Posterior vena cava (tissue), 2 donors: ENCODE data around the gene CIBAR2. TPM values are rescaled to one million over a fixed set of nuclear protein-coding genes. Genes with fewer than 3 reads are reported as not detected.

ENCODE experiments used
- DNase-seq: peaks from one replicate; pipeline ENCODE4 v3.0.0-alpha.2; 2020; ENCODE audit warnings: low spot score
- intact Hi-C, 2 donors: fragments of 100-400 bp; cut with DNase I; formaldehyde crosslinking; loops; one replicate each; pipeline versions ENCODE4 v1.14.1 to v1.14.2; 2022 to 2023
- long read RNA-seq, 2 donors: library from polyadenylated mRNA; unstranded; transcript quantifications; one replicate each; pipeline ENCODE4 v2.0.0, GENCODE V29; 2020 to 2021
- total RNA-seq, 2 donors: library from RNA; stranded (reverse); fragmentation: NEBNext Ultra II Directional; extraction: Animal tissue kit (Norgen Biotek cat#: 25700); gene quantifications; one replicate each; pipeline ENCODE4 v1.2.1, GENCODE V29; 2021
- donor health status: DM: yes; HTN: yes; CAD: no.
- donor health status: DM: yes; HTN: yes; CAD: no.

CIBAR2 gene
- not detected for total RNA-seq
- long read RNA-seq, donor 1: 0 reads
- long read RNA-seq, donor 2: 0 reads

DNA sequence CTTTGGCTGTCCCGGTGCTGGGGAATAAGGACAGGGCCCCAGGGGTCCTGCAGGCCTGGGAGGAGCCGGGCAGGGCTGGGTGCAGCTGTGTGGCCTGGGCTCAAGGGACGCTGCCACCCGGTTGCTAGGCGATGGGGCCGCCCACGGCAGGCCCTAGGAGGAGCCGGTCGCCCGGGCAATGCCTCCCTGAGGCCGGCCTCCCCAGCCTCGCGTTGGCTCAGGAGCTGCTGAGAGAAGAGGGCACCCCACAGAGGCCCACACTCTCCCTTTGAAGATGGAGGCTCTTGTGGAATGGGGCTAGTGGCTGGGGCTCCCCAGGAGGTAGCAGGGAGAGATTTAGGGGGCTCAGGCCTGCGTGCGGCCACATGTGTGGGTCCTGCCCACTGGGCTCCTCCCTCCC lies at the start of gene CIBAR2:
Gene CIBAR2, minus strand, starts transcription at position 109 of the 400 bp plus-strand sequence. CDS start 120 bp downstream, outside the sequence.
- no peak for DNase-seq
- intact Hi-C loops: loop anchor here in 1 of 2 donors (5.0 to 10.0 kb wide), 2 partner anchors 140 to 502 kb away; partner anchors contain the start of gene GSE1

DNA sequence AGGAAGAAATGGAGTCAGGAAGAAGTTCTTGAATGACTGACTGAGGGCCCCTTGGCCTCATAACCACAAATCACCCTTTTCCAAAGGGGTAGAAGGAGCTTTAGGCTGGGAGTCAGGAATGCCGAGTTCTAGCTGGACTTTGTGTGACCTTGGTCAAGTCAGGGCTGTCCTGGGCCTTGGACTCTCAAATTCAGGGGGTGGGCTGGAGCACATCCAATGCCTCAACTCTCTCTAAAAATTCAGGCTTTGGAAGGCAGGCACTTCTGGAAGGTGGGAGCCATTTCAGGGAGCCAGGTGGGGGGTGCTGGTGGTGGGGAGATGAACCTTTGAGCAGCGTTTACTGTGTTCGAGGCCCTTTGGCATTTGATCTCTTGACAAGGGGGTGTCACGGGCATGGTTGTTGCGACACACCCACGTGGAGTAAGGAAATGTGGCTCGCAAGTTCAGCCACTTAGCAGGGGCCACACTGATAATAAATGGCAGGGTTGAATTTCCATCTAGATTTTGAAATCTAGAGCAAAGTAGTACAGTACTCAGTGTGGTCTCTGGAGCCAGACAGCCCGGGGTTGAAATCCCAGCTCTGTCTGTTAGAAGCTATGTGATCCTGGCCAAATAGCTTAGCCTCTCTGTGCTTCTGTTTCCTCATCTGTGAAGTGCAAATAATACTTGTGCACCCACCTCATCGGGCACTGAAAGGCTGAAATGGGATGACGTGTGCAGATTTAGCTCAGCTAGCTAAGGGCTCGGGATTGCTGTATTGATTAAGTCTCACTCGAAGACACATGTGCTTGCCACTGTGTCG lies 47.1 kb upstream of the CIBAR2 start:
- no peak for DNase-seq
- intact Hi-C loops: no loop called here

DNA sequence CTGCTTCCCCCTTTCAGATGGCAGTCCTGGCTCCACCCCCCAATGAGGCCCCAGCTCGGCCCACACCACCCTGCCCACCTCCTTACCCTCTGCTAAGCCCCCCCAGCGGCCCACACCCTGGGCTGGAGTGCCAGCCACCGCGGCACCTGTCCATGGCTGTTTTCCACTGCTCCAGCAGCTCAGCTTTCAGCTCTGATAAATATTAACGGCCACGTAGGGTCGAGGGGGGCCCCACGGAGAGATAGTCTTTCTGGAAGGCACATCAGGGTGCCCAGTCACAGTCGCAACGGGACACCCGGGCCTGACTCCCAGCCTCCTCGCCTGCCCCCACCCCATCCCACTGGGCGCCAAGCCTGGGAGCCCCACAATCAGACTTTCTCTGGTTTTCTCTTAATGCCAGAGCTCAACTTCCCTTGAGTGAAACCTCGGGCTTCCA lies 46.5 kb upstream of the CIBAR2 start:
- intact Hi-C loops: no loop called here

DNA sequence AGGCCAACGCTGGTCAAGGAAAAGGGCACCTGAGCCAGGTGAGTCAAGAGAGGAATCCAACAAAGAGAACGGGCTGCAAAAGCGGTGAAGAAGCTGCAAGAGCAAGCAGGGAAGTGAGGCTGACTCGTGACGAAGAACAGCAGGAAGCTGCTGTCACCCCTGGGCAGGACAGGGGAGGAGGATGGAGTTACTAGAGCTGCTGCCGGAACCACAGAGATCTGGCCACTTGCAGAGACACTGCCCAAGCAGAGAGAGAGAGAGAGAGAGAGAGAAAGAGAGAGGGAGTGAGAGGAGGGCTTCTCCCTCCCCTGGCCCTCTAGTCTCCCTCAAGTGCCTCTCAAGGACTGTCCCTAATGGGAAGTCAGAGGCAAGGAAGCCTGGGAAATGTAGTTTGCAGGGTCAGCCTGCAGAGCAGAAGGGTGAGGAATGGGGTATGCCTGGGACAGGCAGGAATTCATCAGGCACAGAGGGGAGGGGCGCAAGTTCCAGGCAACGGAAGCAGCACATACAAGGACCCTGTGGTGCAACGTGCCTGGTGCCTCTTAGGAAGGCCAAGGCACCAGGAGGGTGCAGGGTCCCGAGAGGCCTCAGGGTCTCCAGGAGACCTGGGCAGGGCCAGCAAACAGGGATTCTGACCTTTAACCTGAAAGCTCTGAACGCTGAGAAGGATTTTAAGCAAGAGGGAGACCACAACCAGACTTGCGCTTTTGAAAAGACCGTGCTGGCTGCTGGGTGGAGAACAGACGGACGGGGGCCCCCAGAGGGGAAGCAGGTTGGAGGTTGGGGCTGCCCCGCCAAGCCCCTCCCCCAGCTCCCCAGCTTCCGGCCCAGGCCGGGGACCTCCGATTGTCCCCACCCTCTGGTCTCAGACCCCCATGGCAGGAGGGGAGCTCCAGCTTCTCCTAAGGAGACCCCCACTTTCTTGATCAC lies 45.8 kb upstream of the CIBAR2 start:
- intact Hi-C loops: no loop called here
- DNase-seq: no peak

More for the DNA sequence above, 46.5 kb upstream of the CIBAR2 start:
- DNase-seq: no peak

DNA sequence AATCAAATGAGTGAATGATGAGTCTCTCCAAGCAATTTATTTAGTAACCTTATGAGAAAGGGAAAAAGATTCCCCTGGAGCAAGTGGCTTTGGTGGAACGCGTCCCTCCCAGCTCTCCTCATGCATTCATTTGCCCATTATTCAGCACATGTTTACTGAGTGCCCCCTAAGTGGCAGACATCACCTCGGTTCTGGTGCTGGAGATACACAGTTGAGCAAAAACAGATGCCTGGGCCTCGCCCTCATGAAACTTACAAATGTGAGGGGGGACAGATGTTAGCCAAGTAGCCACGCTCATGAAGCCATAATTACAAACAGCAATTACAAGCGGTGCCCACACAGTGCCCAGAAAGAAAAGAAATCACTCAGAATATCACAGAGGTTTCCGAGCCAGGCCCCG lies 45.1 kb upstream of the CIBAR2 start:
- DNase-seq: no peak
- intact Hi-C loops: no loop called here

DNA sequence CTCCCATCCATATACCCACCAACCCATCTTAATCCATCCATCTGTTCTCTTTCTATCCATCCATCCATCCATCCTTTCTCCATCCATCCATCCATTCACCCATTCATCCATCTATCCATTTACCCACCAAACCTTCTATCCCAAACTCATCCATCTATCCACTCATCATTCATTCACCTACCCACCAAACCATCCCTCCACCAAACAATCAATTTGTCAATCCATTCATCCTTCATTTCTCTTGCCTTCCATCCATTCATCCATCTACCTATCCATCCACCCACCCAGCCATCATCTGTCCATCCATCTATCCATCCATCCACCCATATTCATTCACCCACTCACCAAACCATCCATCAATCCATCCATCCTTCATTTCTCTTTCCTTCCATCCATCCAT lies 44.6 kb upstream of the CIBAR2 start:
- intact Hi-C loops: no loop called here
- DNase-seq: no peak

DNA sequence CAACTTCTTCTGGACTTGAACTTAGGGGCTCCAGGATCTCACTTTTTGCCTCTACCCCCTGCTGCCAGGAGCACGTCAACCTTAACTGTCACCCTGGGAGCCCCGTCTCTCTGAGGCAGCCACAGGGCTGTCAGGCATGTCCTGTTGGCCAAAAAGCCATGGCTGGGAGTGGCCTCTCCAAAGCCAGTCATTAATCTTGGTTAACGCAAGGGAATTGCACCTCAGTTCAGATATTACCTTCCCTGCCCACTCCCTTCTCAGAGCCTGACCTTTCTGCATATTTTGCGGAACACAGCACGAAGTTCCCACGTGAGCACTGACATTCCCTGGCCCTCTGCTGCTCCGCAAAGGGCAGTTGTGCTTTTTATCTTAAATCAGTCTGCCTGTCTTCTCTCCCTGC lies 44.2 kb upstream of the CIBAR2 start:
- no peak for DNase-seq
- intact Hi-C loops: no loop called here

DNA sequence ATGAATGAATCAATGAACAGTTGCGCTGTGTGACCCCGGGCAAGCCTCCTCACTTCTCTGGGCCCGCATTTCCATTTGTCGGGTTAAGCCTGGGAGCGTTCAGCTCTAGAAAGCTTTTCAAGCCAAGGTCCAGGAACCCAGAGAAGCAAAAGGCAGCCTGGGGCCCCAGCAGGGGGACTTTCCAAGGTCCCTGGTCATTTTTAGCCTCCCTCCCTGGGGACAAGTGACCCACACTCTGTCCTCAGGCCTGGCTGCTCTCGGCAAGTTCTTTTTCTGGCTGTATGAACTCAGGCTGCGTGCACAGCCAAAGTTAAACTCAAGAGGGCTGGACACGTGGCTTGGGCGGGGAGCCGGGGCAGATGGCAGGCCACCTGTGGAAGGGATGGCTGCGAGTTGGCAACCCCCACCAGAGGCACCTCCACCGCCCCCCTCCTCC lies 41.4 kb upstream of the CIBAR2 start:
- intact Hi-C loops: no loop called here
- DNase-seq: no peak

DNA sequence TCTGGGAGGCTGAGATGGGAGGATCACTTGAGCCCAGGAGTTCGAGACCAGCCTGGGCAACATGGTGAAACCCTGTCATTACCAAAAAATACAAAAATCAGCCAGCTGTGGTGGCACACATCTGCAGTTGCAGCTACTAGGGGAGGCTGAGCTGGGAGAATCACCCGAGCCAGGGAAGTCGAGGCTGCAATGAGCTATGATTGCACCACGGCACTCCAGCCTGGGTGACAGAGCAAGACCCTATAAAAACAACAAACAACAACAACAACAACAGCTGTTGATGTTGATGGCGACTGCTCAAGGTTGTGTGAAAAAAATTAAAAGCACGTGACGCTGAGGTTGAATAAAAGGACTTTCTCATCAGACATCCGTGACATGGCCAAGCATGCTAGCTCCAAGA lies 40.8 kb upstream of the CIBAR2 start:
- no peak for DNase-seq
- intact Hi-C loops: no loop called here

DNA sequence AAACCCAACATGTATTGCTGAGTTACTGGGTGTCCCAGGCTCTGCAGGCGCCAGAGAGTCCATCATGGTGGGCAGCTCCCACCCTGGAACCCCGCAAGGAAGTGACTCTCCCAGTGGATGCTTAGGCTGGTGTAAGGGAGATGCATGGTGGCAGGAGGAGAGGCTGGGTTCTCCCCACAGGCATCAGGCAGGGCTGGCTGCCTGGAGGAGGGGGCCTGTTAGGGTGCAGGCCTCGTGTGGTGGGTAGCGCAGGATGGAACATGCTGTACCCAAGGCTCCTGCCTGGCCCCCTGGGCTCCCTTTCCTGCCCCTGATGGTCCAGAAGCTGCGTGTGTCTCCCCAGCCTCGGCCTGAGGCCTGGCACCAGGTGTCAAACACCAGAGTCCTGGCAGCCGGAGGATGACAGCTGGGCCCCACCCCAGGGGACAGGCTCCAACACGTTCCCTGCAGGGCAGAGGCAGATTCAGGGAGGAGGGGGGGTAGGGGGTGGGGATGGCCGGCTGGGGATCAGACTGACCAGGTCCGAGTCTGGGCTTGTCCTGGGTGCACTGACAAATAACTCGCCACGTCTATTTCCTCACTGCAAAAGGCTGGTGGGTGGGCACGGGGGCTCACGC lies 40.2 kb upstream of the CIBAR2 start:
- intact Hi-C loops: no loop called here
- DNase-seq: no peak

DNA sequence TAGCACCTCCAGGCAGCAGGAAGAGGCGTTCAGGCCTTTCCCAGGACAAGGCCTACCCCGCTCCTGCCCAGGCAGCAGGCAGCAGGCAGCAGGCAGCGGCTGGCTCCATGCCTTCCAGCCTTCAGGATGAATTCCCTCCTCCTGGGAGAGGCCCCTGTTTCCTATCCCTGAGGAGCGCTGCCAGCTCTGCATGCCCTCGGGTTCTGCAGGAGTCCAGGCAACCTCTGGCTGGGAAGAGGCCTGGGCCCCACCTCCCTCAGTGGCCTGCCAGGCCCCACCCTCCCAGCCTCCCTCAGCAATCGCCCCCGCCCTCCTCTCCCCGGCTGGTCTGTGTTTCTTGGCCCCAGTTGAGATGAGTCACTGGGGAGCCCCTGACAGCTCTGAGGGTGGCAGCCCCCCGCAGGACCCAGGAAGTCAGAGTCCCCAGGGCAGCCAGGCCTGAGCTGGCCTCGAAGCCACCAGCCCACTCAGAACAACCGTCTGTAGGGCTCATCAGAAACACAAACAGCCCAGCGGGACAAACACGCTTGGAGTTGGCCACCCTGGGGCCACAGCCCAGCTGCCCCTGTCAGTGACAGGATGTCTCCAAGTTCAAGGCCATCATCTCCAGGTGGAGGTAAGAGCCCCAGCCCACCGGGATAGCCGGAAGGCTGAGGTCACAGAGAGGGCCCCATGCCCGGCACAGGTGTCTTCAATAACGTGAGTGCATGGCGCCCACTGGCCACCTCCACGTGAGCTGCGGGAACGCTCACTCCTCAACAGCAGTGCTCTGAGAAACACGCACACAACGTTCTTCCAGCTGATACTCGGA lies 39.5 kb upstream of the CIBAR2 start:
- no peak for DNase-seq
- intact Hi-C loops: no loop called here

DNA sequence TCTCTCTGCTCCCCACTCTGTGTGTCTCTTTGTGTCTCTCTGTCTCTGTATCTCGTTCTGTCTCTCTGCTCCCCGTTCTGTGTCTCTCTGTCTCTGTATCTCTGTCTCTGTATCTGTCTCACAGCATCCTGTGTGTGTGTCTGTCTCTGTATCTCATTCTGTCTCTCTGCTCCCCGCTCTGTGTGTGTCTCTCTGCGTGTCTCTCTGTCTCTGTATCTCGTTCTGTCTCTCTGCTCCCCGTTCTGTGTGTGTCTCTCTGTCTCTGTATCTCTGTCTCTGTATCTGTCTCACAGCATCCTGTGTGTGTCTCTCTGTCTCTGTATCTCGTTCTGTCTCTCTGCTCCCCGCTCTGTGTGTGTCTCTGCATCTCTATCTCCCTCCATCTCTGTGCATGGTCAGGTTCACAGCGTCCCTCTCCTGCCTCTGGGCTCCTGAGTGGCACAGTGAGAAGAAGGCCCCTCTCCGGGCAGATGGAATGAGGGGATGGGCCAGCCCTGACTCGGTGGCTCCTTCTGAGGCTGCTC lies 38.9 kb upstream of the CIBAR2 start:
- intact Hi-C loops: no loop called here
- no peak for DNase-seq

DNA sequence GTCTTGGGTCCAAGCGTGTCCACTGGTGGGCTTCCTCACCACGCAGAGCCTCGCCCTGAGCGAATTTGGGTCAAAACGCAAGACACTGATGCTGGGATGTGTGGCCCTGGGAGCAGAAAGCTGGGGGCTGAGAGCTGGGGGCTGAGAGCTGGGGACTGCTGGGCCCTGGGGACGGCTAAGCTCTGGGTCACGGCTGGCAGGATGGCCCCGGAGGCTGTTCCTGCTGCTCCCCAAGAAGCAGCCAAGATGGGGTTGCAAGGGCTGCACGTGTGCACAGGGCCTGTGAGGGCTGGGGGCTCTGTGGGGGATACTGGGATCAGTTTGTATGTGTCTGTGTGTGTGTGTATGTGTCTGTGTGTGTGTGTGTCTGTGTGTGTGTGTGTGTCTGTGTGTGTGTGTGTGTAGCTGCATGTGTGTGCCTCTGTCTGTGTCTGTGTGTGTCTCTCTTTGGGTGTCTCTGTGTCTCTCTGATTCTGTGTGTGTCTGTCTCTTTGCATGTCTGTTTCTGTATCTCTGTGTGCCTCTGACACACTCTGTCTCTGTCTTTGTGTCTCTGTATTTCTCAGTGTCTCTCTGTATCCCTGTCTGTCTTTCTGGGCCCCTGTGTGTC lies 38.2 kb upstream of the CIBAR2 start:
- intact Hi-C loops: no loop called here
- no peak for DNase-seq

DNA sequence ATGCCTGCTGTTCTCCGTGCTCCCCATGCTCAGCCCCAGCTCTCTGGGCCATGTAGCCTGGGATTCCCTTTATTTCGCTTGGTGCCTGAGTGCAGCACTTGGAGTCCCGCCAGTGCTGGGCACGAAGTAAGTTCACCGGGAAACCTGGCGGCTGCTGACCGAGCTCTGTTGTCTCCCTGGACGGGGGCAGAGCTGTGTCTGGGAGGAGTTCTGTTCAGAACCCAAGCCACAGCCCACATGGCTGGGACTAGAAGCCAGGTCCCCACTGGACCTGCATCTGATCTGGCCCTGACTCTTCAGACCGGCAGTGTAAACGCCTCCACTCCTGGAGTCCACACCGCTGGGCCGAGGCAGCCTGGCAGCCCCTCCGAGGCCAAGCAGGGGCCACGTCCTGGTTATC lies 37.5 kb upstream of the CIBAR2 start:
- DNase-seq: no peak

DNA sequence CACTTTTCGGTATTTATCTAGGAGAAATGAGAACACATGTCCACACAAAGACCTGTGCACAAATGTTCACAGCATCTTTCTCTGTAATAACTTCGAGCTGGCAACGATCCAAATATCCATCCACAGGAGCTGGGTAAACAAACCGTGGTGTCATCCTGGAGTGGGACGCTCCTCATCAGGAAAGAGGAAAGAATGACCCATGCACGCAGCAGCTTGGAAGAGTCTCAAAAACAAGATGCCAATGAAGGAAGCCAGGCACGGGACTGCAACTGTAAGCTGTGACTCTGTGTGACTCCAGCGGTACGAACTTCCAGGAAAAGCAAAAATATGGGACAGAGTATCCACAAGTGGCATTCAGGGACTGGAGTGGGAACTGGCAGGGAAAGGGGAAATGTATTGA lies 36.7 kb upstream of the CIBAR2 start:
- no peak for DNase-seq

More for the DNA sequence above, 37.5 kb upstream of the CIBAR2 start:
- intact Hi-C loops: no loop called here

DNA sequence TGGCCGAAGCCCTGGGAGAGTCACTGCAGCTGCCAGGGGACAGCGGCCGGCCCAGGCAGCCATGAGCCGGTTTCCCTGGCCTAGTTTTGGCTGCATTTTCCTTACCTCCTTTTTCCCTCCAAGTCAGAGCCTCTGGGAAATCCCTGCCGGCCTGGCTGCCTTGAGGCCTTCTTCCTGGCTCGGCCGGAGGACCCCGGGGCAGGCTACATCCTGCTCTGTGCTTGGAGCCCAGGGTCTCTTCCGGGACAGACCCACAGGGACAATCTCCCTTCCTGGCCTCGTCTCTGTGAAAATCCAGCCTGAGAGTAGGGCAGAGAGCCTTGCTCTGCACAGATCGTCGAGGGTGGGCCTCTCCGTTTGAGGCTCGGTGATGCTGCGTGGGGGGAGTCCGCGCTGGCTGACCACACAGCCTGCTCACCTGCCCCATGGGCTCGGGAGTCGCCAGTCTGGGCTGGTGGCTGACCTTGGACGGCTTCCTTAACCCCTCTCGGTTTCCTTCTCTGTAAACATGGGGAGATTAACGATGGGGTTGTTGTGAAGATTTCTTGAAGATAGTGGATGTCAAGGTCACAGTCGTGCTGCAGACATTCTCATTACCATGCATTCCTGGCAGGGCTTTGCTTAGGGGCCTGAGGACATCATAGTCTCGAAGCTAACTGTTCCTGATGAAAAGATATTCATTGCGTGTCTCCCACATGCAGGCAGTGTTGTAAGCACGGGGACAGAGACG lies 34.8 kb upstream of the CIBAR2 start:
- intact Hi-C loops: no loop called here
- DNase-seq: no peak

More for the DNA sequence above, 36.7 kb upstream of the CIBAR2 start:
- intact Hi-C loops: no loop called here

DNA sequence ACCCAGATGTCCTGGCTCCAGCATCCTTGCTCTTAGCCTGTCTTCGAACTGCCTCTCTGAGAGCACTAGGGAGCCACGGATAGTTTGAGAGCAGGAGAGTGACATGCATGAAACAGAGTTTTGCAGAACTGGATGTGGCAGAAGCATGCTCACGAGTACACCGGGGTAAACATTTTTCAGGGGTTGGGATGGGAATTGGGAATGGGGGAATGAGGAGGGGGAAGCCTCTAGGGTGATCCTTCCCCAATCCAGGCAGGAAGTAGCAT lies 34.2 kb upstream of the CIBAR2 start:
- DNase-seq: no peak
- intact Hi-C loops: no loop called here
